IMR-90 (cell line): ENCODE data around the gene EIF4E1B.

Experiments
- CEBPB ChIP-seq: IDR thresholded peaks from 2 replicates; pipeline ENCODE4 v1.6.1; 2012; ENCODE audit warnings: low read depth, low read length, improper control_type of control experiment
- CHD1 ChIP-seq: IDR thresholded peaks from 2 replicates; pipeline ENCODE4 v1.6.1; 2012; ENCODE audit warnings: low read depth, low read length, improper control_type of control experiment
- FOS ChIP-seq: fragments of 150-350 bp; IDR thresholded peaks from 2 replicates; pipeline ENCODE4 v1.6.1; 2016; ENCODE audit warnings: low read depth, low read length
- MXI1 ChIP-seq: IDR thresholded peaks from 2 replicates; pipeline ENCODE4 v1.6.1; 2012; ENCODE audit warnings: low read depth, mild to moderate bottlenecking, low read length, moderate library complexity, borderline replicate concordance
- NFE2L2 ChIP-seq: fragments of 150-350 bp; IDR thresholded peaks from 2 replicates; pipeline ENCODE4 v1.6.1; 2016; ENCODE audit warnings: low read depth, mild to moderate bottlenecking, low read length
- POLR2A ChIP-seq: IDR thresholded peaks from 2 replicates; pipeline ENCODE4 v1.6.1; 2012; ENCODE audit warnings: mild to moderate bottlenecking, low read depth, low read length
- RAD21 ChIP-seq: IDR thresholded peaks from 2 replicates; pipeline ENCODE4 v1.6.1; 2012; ENCODE audit warnings: low read length, improper control_type of control experiment
- RFX5 ChIP-seq: IDR thresholded peaks from 2 replicates; pipeline ENCODE4 v1.8.0; 2012; ENCODE audit warnings: low read depth, mild to moderate bottlenecking, low read length, moderate library complexity
- TF ChIP-seq, protein P1 (sequence below): conservative IDR thresholded peaks from 2 replicates; pipeline ENCODE4 v1.5.1; 2012; ENCODE audit warnings: mild to moderate bottlenecking, low read depth, low read length, improper control_type of control experiment
- TF ChIP-seq, protein P2 (sequence below): fragments of 150-350 bp; IDR thresholded peaks from 2 replicates; pipeline ENCODE4 v1.6.1; 2017; ENCODE audit warnings: mild to moderate bottlenecking, antibody characterized with exemption, low read length, low read depth
- TF ChIP-seq, protein P3 (sequence below): fragments of 150-350 bp; IDR thresholded peaks from 2 replicates; pipeline ENCODE4 v1.6.1; 2016; ENCODE audit warnings: low read depth, mild to moderate bottlenecking, low read length, moderate library complexity, borderline replicate concordance

DNA sequence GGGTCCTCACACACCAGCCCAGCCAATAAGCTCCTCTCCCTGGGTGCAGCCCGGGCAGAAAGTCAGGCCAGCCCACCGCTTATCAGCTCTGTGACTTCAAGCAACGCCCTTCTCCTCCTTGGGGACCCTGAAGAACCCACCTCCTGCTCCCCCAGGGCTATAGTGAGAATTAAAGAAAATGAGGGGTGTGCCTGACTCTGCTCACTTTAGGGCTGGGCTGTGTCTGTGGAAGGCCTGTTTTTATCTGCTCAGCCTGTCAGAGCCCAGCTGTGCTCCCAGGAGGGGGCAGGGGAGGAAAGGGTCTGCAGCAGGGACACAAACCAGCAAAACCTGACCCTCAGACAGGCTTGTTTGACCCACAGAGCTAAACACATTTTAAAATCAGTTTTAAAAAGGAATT lies 24.4 kb upstream of the EIF4E1B start:
- TF ChIP-seq, protein P1, sequence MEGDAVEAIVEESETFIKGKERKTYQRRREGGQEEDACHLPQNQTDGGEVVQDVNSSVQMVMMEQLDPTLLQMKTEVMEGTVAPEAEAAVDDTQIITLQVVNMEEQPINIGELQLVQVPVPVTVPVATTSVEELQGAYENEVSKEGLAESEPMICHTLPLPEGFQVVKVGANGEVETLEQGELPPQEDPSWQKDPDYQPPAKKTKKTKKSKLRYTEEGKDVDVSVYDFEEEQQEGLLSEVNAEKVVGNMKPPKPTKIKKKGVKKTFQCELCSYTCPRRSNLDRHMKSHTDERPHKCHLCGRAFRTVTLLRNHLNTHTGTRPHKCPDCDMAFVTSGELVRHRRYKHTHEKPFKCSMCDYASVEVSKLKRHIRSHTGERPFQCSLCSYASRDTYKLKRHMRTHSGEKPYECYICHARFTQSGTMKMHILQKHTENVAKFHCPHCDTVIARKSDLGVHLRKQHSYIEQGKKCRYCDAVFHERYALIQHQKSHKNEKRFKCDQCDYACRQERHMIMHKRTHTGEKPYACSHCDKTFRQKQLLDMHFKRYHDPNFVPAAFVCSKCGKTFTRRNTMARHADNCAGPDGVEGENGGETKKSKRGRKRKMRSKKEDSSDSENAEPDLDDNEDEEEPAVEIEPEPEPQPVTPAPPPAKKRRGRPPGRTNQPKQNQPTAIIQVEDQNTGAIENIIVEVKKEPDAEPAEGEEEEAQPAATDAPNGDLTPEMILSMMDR: no peak
- TF ChIP-seq POLR2A (no peak), CHD1 (no peak), RAD21 (no peak), NFE2L2 (no peak), CEBPB (no peak), RFX5 (no peak), MXI1 (no peak), FOS (no peak)
- TF ChIP-seq, protein P2, sequence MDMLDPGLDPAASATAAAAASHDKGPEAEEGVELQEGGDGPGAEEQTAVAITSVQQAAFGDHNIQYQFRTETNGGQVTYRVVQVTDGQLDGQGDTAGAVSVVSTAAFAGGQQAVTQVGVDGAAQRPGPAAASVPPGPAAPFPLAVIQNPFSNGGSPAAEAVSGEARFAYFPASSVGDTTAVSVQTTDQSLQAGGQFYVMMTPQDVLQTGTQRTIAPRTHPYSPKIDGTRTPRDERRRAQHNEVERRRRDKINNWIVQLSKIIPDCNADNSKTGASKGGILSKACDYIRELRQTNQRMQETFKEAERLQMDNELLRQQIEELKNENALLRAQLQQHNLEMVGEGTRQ: no peak
- TF ChIP-seq, protein P3, sequence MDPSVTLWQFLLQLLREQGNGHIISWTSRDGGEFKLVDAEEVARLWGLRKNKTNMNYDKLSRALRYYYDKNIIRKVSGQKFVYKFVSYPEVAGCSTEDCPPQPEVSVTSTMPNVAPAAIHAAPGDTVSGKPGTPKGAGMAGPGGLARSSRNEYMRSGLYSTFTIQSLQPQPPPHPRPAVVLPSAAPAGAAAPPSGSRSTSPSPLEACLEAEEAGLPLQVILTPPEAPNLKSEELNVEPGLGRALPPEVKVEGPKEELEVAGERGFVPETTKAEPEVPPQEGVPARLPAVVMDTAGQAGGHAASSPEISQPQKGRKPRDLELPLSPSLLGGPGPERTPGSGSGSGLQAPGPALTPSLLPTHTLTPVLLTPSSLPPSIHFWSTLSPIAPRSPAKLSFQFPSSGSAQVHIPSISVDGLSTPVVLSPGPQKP: no peak
